OCI-LY3 (cell line): ENCODE results near the gene QKI.

Source experiments
- CTCF ChIP-seq: fragments of 200-600, 300-600 bp; sonication (generic); IDR thresholded peaks from 2 replicates; pipeline ENCODE4 v1.5.1; 2014; ENCODE audit warnings: antibody characterized with exemption, low read length, low read depth
- EZH2phosphoT487 ChIP-seq: fragments of 200-600 bp; shearing (Covaris generic); IDR thresholded peaks from 2 replicates; pipeline ENCODE4 v1.6.1; 2018; ENCODE audit warnings: antibody characterized with exemption, mixed run types, low read depth

- no peak for TF ChIP-seq CTCF
- TF ChIP-seq EZH2phosphoT487, result no peak
Measured at GRCh38 chr6:163548624-163549023, 134.1 kb downstream of the QKI start.
